HCT116 (cell line): ENCODE data around the gene BIN2. TPM values are rescaled to one million over a fixed set of nuclear protein-coding genes. Genes with fewer than 3 reads are reported as not detected.

Experiments
- ATAC-seq: fragments of 200-7000 bp; cut with Tn5 transposase; 2 replicates; pipeline ENCODE4 v1.9.1; 2020; ENCODE audit warnings: mild to moderate bottlenecking, moderate library complexity
- BruUV-seq: library from RNA; stranded (reverse); fragments of 400-500 nt; replicated peaks from 2 replicates; lab custom pipeline; 2021; lab: Mats Ljungman, UMichigan
- CTCF ChIA-PET: fragments of 300-600 bp; sonication (Branson Sonifier 250); formaldehyde crosslinking; loops from one replicate; lab custom pipeline; 2021; ENCODE audit warnings: antibody characterized with exemption; lab: Charles Lee
- POLR2A ChIA-PET: fragments of 300-600, 350-600 bp; sonication (Branson Sonifier 250); formaldehyde crosslinking; loops from one replicate; lab custom pipeline; 2021; ENCODE audit warnings: antibody characterized with exemption; lab: Charles Lee
- RAD21 ChIA-PET, 2 experiments: fragments of 300-600 bp; sonication (Branson Sonifier 250); formaldehyde crosslinking; loops; one replicate each; lab custom pipeline; 2023; ENCODE audit warnings: low total read pairs in 2 of 2; ENCODE audit not compliant: uncharacterized antibody in 2 of 2, unreplicated experiment in 2 of 2, low non-redundant PET in 1 of 2; lab: Charles Lee
- DNase-seq: peaks from one replicate; pipeline ENCODE4 v3.0.0-alpha.2; 2010; ENCODE audit warnings: low read depth, low spot score
- H2AFZ ChIP-seq: fragments of 200-600 bp; shearing (Covaris generic), sonication (generic); 2 replicates; pipeline ENCODE4 v1.6.1; 2017; ENCODE audit warnings: low read depth, mixed run types, mixed read lengths, antibody characterized with exemption, low read length; ENCODE audit not compliant: poor library complexity, severe bottlenecking
- H3K27ac ChIP-seq: 2 replicates; pipeline ENCODE4 v1.5.1; 2012; ENCODE audit warnings: low read depth, low read length
- H3K27me3 ChIP-seq: fragments of 200-600 bp; sonication (generic); 2 replicates; pipeline ENCODE4 v1.6.1; 2016; ENCODE audit warnings: mixed run types, low read length, mixed read lengths; ENCODE audit not compliant: insufficient read depth
- H3K36me3 ChIP-seq, 2 experiments: fragments of 200-500 bp in 1 of 2; fragments of 200-600 bp in 1 of 2; sonication (Bioruptor generic) in 1 of 2; sonication (generic) in 1 of 2; 2 replicates each; pipeline versions ENCODE4 v1.5.1 to v1.6.1; 2014 to 2016; ENCODE audit warnings: low read length in 2 of 2, inconsistent platforms in 1 of 2, mixed read lengths in 1 of 2, mixed run types in 1 of 2; ENCODE audit not compliant: insufficient read depth in 2 of 2, control insufficient read depth in 1 of 2
- H3K4me1 ChIP-seq, 2 experiments: fragments of 200-600 bp in 1 of 2; sonication (generic) in 1 of 2; 2 replicates each; pipeline versions ENCODE4 v1.5.1 to v1.6.1; 2012 to 2017; ENCODE audit warnings: low read length in 2 of 2, inconsistent platforms in 1 of 2, mild to moderate bottlenecking in 1 of 2, mixed read lengths in 1 of 2, mixed run types in 1 of 2, moderate library complexity in 1 of 2; ENCODE audit not compliant: insufficient read depth in 2 of 2, control insufficient read depth in 1 of 2
- H3K4me2 ChIP-seq: fragments of 200-600 bp; sonication (generic); 2 replicates; pipeline ENCODE4 v1.6.1; 2017; ENCODE audit warnings: mixed run types, low read length, mixed read lengths
- H3K4me3 ChIP-seq, 2 experiments: fragments of 200-600 bp in 1 of 2; sonication (generic) in 1 of 2; replicated peaks in 1 of 2; 2 replicates each; pipeline ENCODE4 v1.5.1; 2011 to 2016; ENCODE audit warnings: low read length in 2 of 2, control low read depth in 1 of 2, low read depth in 1 of 2, mild to moderate bottlenecking in 1 of 2, mixed read lengths in 1 of 2, mixed run types in 1 of 2
- H3K79me2 ChIP-seq: fragments of 200-600 bp; sonication (generic); 2 replicates; pipeline ENCODE4 v1.6.1; 2017; ENCODE audit warnings: mild to moderate bottlenecking, mixed run types, low read length, moderate library complexity, mixed read lengths; ENCODE audit not compliant: insufficient read depth
- H3K9ac ChIP-seq: fragments of 200-600 bp; sonication (generic); 2 replicates; pipeline ENCODE4 v1.6.1; 2016; ENCODE audit warnings: low read length, mixed read lengths
- H3K9me2 ChIP-seq: fragments of 200-600 bp; sonication (generic), shearing (Covaris generic); 2 replicates; pipeline ENCODE4 v1.6.1; 2017; ENCODE audit warnings: mixed run types, mild to moderate bottlenecking, moderate library complexity; ENCODE audit not compliant: insufficient read depth
- H3K9me3 ChIP-seq, 2 experiments: fragments of 200-500 bp in 1 of 2; fragments of 200-600 bp in 1 of 2; sonication (Bioruptor generic) in 1 of 2; sonication (generic) in 1 of 2; 2 replicates each; pipeline ENCODE4 v1.6.1; 2014 to 2017; ENCODE audit warnings: low read length in 2 of 2, mixed read lengths in 2 of 2, inconsistent platforms in 1 of 2, low read depth in 1 of 2, mild to moderate bottlenecking in 1 of 2, mixed run types in 1 of 2, moderate library complexity in 1 of 2; ENCODE audit not compliant: control insufficient read depth in 1 of 2, insufficient read depth in 1 of 2
- H4K20me1 ChIP-seq: fragments of 200-600 bp; sonication (generic), shearing (Covaris generic); 2 replicates; pipeline ENCODE4 v1.6.1; 2017; ENCODE audit warnings: mixed run types, mild to moderate bottlenecking, moderate library complexity; ENCODE audit not compliant: insufficient read depth
- CEBPB ChIP-seq: IDR thresholded peaks from 2 replicates; pipeline ENCODE4 v1.6.1; 2012; ENCODE audit warnings: low read depth
- CTCF ChIP-seq, 3 experiments: fragments of 200-600 bp in 1 of 3; sonication (generic) in 1 of 3; IDR thresholded peaks in 2 of 3; conservative IDR thresholded peaks in 1 of 3; 2 replicates each; pipeline ENCODE4 v1.5.1; 2012 to 2017; ENCODE audit warnings: low read depth in 2 of 3, low read length in 2 of 3, antibody characterized with exemption in 1 of 3, borderline replicate concordance in 1 of 3, control low read depth in 1 of 3, mild to moderate bottlenecking in 1 of 3, mixed read lengths in 1 of 3, mixed run types in 1 of 3, moderate library complexity in 1 of 3; ENCODE audit not compliant: insufficient read depth in 1 of 3
- EGR1 ChIP-seq: IDR thresholded peaks from 2 replicates; pipeline ENCODE4 v1.6.1; 2012; ENCODE audit warnings: low read depth
- ELF1 ChIP-seq: IDR thresholded peaks from 2 replicates; pipeline ENCODE4 v1.6.1; 2012; ENCODE audit warnings: low read depth, borderline replicate concordance
- EZH2 ChIP-seq: fragments of 200-600 bp; sonication (generic); IDR thresholded peaks from 2 replicates; pipeline ENCODE4 v1.6.1; 2017; ENCODE audit warnings: antibody characterized with exemption, mixed run types
- JUND ChIP-seq: IDR thresholded peaks from 2 replicates; pipeline ENCODE4 v1.6.1; 2012
- MAX ChIP-seq: IDR thresholded peaks from 2 replicates; pipeline ENCODE4 v1.6.1; 2012
- POLR2A ChIP-seq: IDR thresholded peaks from 2 replicates; pipeline ENCODE4 v1.7.0; 2011; ENCODE audit warnings: borderline replicate concordance; ENCODE audit not compliant: insufficient read depth, insufficient read length; ENCODE audit errors: extremely low read depth
- POLR2AphosphoS5 ChIP-seq: IDR thresholded peaks from 2 replicates; pipeline ENCODE4 v1.6.1; 2011; ENCODE audit warnings: mild to moderate bottlenecking, low read depth, low read length, moderate library complexity
- RAD21 ChIP-seq: IDR thresholded peaks from 2 replicates; pipeline ENCODE4 v1.6.1; 2012; ENCODE audit warnings: low read depth, mild to moderate bottlenecking
- SIN3A ChIP-seq: IDR thresholded peaks from 2 replicates; pipeline ENCODE4 v1.6.1; 2012; ENCODE audit warnings: low read depth
- SP1 ChIP-seq: IDR thresholded peaks from 2 replicates; pipeline ENCODE4 v1.6.1; 2012; ENCODE audit warnings: low read depth
- SRF ChIP-seq: IDR thresholded peaks from 2 replicates; pipeline ENCODE4 v1.6.1; 2012; ENCODE audit warnings: low read depth
- ZBTB33 ChIP-seq: IDR thresholded peaks from 2 replicates; pipeline ENCODE4 v1.6.1; 2011; ENCODE audit warnings: mild to moderate bottlenecking, low read length, moderate library complexity; ENCODE audit not compliant: insufficient replicate concordance; ENCODE audit errors: extremely low read depth
- ZFX ChIP-seq: fragments of 450-650 bp; IDR thresholded peaks from 2 replicates; pipeline ENCODE4 v1.6.1; 2017
- intact Hi-C: fragments of 100-400 bp; cut with micrococcal nuclease; formaldehyde crosslinking; loops from 2 replicates; pipeline ENCODE4 v1.10.0; 2022
- total RNA-seq: library from RNA; stranded (reverse); gene quantifications from one replicate; pipeline ENCODE4 v1.2.1, GENCODE V29; 2021; ENCODE audit not compliant: unreplicated experiment

Gene BIN2
- total RNA-seq, 1 experiment from 2014 or later: 0.22 TPM

GRCh38 chr12:51372021-51372420, 48.0 kb upstream of the BIN2 start:
- no peak for DNase-seq
- Histone ChIP-seq H3K27ac (peak overlapping the region; percentile 81), H3K36me3 (no peaks in the 10 kb centered on the region), H3K4me1 (peaks cover 16 to 23% of the 10 kb centered on the region in 2 experiments), H2AFZ (no peak overlapping the region), H4K20me1 (no peaks in the 10 kb centered on the region), H3K79me2 (no peaks in the 10 kb centered on the region), H3K4me2 (peak overlapping the region; percentile 58), H3K27me3 (no peaks in the 10 kb centered on the region), H3K9ac (peak overlapping the region; percentile 48), H3K9me2 (no peaks in the 10 kb centered on the region), H3K9me3 (no peaks in the 10 kb centered on the region), H3K4me3 (0 out of 4 replicates have a peak overlapping the region, but pooled peaks of 1 of the 2 experiments have one; percentile 32)
- ChIA-PET CTCF (interaction anchor here (1.0 to 1.1 kb wide), 4 partner anchors 31 to 452 kb away, joined by 3 to 5 read pairs (median 3); no protein-coding TSS in a partner anchor), POLR2A (interaction anchor here (0.8 to 1.7 kb wide), 4 partner anchors 9 to 19 kb away, joined by 3 to 6 read pairs (median 4); partner anchors contain the start of gene GALNT6), RAD21 (interaction anchor here in 1 of 2 experiments (0.9 kb wide), 1 partner anchor 452 kb away, joined by 3 read pairs; no protein-coding TSS in a partner anchor)
- intact Hi-C loops: no loop called here
- no TSS peak for BruUV-seq
- peak; percentile 7 for ATAC-seq
- TF ChIP-seq SIN3A (no peak), RAD21 (peak; percentile 18; the same call in 1 of the 2 replicates), POLR2AphosphoS5 (no peak), EGR1 (no peak), POLR2A (no peak), ZFX (no peak)

- Histone ChIP-seq H4K20me1 (no peaks in the 10 kb centered on the region), H3K4me2 (peak overlapping the region; percentile 58), H3K9me3 (no peaks in the 10 kb centered on the region), H3K4me1 (peaks cover 16 to 23% of the 10 kb centered on the region in 2 experiments), H3K79me2 (no peaks in the 10 kb centered on the region), H3K9ac (peak overlapping the region; percentile 48), H3K27ac (peak overlapping the region; percentile 81), H3K36me3 (no peaks in the 10 kb centered on the region), H3K4me3 (peak overlapping the region in 1 of 2 experiments; percentile 32; a peak in 1 of 4 replicates), H3K27me3 (no peaks in the 10 kb centered on the region), H3K9me2 (no peaks in the 10 kb centered on the region), H2AFZ (no peak overlapping the region)
- ChIA-PET RAD21 (interaction anchor here in 1 of 2 experiments (0.8 to 0.9 kb wide), 2 partner anchors 31 to 452 kb away, joined by 3 read pairs; no protein-coding TSS in a partner anchor), POLR2A (interaction anchor here (0.8 to 1.7 kb wide), 4 partner anchors 9 to 19 kb away, joined by 3 to 6 read pairs (median 4); partner anchors contain the start of gene GALNT6), CTCF (interaction anchor here (1.0 to 1.1 kb wide), 4 partner anchors 30 to 452 kb away, joined by 3 to 5 read pairs (median 3); no protein-coding TSS in a partner anchor)
- intact Hi-C loops: no loop called here
- ATAC-seq (peak; percentile 98), DNase-seq (peak; percentile 71)
- BruUV-seq: no TSS peak
- TF ChIP-seq JUND: peak; percentile 85
- TF ChIP-seq SP1: peak; percentile 72
- no peak for TF ChIP-seq POLR2A
- peak; percentile 94 for TF ChIP-seq MAX
- TF ChIP-seq SRF: no peak
- TF ChIP-seq CTCF (IDR thresholded peaks at IDR 0.05 in 2 of 3, conservative IDR thresholded peaks at IDR 0.05 in 1 of 3; ENCODE audit: borderline replicate concordance in 1 of 3, insufficient read depth in 1 of 3, low read depth in 2 of 3, low read length in 2 of 3): no peak
- TF ChIP-seq CEBPB: no peak; the same call in 1 of the 2 replicates
- no peak for TF ChIP-seq ELF1
- TF ChIP-seq ZBTB33: no peak
- no peak; the same call in 1 of the 2 replicates for TF ChIP-seq SIN3A
- no peak for TF ChIP-seq EZH2
Measured at GRCh38 chr12:51371295-51371953, 47.5 kb upstream of the BIN2 start.
